NCI-H345 (cell line): Measurements from ENCODE around the gene TXNDC12.
"Not testable (repeated sequence)": the region's sequence is repeated elsewhere in the genome, so short reads cannot be mapped to it uniquely, and the experiment has no call there.

Experiments used
- DNase-seq: peaks from one replicate; lab custom pipeline; 2025; lab: John Stamatoyannopoulos, UW

Gene TXNDC12

DNA sequence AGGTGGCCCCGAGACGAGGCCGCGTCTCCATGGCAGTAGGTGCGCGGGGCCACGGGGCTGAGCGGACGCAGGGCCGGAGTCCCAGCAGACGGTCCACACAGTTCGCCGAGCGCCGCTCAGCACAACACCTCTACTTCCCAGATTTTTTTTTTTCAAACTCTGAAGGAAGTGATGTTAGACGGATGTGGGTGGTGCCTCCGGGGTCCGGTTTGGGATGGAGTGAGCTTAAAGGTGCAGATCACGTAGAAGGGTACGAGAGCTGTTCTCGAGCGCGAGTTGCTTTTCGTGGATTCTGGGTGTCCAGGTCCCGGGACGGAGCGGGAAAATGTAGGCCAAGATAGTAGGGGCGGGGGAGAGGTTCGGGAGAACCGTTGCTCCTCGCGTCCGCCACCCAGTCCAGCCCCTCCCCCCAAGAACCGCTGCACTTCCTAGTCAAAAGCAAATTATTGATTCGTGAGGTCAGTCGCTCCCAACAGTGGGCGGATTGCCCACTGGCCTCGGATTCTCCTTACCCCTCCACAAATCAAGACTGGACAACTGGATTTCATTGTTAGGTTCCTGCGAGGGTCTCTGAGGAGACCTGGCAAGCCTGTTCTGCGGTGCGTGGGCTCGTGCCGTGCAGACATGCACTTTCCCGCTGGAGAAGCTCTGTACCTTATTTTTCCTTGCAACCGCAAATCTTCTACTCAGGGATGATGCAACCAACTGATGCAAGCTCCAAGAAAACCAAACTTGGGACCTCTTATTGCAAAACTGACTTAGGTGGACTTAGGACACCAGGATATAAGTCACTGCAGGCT, at the start of gene TXNDC12:
TSS of gene TXNDC12 (minus strand) at position 126 of the 800 bp plus-strand sequence. CDS start at position 31, 95 bp downstream.
- peak; percentile 91 for DNase-seq

DNA sequence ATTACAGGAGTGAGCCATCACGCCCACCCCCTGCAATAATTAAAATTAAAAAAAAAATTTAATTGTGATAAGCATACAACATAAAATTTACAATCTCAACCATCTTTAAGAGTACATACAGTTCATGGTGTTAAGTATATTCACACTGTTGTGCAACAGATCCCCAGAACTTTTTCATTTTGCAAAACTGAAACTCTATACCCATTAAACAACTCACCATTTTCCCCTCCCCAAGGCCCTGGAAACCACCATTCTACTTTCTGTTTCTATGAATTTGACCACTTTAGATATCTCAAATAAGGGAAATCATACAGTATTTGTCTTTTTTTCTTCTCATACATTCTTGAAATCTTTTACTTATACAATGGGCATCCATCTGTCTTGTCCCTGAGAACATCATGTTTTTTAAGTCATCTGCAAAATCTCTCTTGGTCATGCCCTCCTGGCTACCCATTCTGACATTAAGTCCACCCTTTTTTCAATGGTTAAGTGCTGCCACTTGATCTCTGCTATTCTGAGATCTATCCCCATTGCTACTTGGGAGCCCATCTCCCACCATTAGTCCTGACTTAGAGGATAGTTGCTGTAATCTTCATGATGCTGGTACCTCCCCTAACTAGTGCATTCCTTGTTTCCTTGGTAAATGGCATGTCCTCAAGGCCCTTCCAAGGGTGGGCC, 47.5 kb upstream of the TXNDC12 start:
- no peak for DNase-seq

- peak; percentile 64 for DNase-seq
Observed at GRCh38 chr1:52098139-52098871, 43.3 kb upstream of the TXNDC12 start.

DNA sequence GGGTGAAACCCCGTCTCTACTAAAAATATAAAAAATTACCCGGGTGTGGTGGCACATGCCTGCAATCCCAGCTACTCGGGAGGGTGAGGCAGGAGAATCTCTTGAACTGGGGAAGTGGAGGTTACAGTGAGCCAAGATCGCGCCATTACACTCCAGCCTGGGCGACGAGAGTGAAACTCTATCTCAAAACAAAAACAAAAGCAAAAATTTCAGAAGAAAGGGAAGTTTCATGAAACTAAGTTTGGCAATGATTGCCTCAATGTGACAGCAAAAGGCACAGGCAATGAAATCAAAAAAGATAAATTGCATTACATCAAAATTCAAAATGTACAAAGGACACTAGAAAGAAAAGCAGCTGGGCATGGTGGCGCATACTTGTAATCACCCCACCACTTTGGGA, 41.2 kb upstream of the TXNDC12 start:
- DNase-seq, result no peak

GRCh38 chr1:52094300-52094699, 39.3 kb upstream of the TXNDC12 start:
- DNase-seq, result not testable (repeated sequence)

DNA sequence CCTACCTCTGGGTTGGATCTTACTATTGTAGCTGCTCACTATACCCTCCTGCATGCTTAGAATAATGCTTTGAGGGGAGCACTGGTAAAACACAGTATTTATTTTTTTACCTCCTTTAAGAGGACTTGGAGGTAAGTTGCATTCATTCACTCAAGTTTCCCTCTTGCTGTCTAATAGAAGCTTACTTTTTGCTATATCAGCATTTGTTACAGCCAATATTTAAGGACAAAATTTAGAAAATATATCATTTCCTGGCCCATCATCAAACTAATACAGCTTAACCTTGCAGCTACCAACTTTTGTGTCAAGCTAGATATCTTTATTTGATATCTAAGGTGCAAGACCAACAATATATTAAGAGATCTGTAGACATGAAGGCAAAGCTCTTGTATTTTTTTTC, 32.9 kb upstream of the TXNDC12 start:
- not testable (repeated sequence) for DNase-seq

DNA sequence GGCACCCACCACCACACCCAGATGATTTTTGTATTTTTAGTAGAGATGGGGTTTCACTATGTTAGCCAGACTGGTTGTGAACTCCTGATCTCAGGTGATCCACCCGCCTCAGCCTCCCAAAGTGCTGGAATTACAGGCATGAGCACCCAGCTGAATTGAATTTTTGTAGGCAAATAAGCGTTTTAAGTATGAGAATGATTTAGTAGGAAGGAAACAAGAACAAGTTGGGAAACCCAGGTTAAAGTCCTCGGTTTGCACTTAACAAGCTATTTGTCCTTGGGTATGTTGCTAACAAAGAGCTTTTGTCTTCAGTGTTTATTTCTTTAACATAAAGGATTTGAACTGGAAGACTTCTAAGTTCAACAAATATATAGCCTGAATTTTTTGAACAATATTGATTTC, 25.0 kb upstream of the TXNDC12 start:
- no peak for DNase-seq

- not testable (repeated sequence) for DNase-seq
Observed at GRCh38 chr1:52077277-52077676, 22.3 kb upstream of the TXNDC12 start.

- DNase-seq, result no peak
Observed at GRCh38 chr1:52072291-52072690, 17.3 kb upstream of the TXNDC12 start.

DNA sequence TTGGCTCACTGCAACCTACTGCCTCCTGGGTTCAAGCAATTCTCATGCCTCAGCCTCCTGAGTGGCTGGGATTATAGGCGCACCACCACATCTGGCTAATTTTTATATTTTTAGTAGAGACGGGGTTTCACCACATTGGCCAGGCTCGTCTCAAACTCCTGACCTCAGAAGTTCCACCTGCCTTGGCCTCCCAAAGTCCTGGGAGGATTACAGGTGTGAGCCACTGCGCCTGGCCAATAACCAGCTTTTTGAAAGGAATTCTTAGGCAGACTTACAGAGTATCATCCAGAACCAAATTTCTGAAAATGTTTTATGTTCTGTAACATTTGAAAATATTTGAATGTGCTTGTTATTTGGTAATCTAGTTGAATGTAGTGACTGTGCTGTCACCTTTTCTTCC, 15.7 kb upstream of the TXNDC12 start:
- DNase-seq, result no peak

GRCh38 chr1:52063192-52063591, 8.2 kb upstream of the TXNDC12 start:
- no peak for DNase-seq

- no peak for DNase-seq
Observed at GRCh38 chr1:52060822-52061221, 5.8 kb upstream of the TXNDC12 start.

DNA sequence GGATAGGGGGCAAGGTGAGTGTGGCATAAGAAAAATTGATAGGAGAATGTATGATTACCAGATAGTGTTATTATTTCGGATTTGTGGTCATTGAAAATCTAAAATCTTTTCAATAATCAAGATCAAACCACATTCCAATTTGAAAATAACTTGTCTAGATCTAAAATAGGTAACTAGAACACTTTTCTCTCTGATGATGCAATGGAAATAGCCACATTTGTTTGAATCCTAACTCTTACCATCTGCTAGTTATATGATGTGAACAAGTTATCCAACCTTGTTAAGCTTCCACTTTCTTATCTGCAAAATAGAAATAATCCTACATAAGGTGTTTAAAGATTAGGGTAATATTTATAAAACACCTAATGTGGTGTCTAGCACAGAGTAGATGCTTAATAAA, 4.9 kb upstream of the TXNDC12 start:
- no peak for DNase-seq

DNA sequence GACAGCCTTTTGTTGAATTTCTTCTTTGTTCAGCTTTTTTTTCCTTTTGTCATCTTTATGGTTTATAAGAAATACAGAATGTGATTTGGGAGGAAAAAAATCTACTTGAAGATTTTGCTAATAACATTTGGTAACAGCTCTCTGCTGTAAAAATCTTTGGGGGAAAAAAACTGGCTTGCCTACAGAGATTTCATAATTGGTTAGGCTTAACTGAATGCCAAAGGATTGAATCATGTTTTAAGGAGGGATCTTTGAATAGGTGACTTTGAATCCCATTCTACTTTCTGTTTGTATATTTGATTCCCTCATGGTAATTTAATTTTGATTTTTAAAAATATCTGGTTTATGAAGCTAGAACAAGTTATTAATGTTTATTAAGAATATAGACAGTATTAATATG, 4.3 kb upstream of the TXNDC12 start:
- no peak for DNase-seq

DNA sequence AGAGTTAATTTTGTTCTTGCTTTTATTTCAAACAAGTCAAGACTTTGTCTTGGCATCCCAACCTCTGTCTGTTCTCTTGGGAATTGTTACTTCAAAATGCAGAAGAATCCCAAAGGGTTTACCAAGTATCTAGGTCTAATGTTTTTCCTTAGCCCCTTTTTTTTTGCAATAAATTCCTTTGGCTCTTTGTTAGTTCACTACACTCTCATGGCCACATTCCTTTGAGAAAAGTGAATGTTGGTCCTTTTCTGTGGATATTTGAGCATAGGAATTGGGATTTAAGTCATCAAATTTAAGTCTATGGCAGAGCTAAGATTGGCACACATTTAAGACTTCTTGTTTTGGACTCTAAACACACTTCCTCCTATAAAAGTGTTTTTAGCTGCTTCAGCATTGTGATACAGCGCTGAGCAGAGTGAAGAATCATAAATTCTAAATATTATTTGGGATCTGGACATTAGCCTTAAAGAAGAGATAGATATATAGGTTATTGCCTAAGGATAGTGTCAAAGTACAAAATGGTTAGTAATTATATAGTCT, 3.0 kb upstream of the TXNDC12 start:
- DNase-seq, result no peak

GRCh38 chr1:52057255-52057654, 2.3 kb upstream of the TXNDC12 start:
- no peak for DNase-seq

- no peak for DNase-seq
Observed at GRCh38 chr1:52056937-52057231, 1.9 kb upstream of the TXNDC12 start.

GRCh38 chr1:52056163-52056936, 1.4 kb upstream of the TXNDC12 start, which contains the start of gene BTF3L4:
TSS of gene BTF3L4 (plus strand) at chr1:52056295. CDS start at chr1:52059848, 3,553 bp downstream.
- DNase-seq, result peak; percentile 97

DNA sequence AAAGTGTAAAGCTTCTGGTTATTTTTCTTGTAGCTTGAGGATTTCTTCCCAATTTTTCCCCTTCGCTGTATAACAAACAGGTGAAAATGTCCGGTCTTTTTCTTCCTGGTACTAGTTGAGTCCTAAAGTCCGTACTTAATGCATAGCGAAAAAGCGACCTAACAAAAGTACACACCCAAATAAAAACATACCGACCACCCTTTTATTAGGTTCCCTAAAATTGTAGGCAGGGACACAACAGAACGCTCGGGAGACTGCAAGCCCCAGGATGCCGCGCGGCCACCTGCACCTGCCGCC, 823 bp upstream of the TXNDC12 start:
- no peak for DNase-seq

- DNase-seq, result no peak
Observed at GRCh38 chr1:52054496-52055065, 410 bp downstream of the TXNDC12 start.

GRCh38 chr1:52053862-52054261, 1.1 kb downstream of the TXNDC12 start:
- DNase-seq, result no peak

DNA sequence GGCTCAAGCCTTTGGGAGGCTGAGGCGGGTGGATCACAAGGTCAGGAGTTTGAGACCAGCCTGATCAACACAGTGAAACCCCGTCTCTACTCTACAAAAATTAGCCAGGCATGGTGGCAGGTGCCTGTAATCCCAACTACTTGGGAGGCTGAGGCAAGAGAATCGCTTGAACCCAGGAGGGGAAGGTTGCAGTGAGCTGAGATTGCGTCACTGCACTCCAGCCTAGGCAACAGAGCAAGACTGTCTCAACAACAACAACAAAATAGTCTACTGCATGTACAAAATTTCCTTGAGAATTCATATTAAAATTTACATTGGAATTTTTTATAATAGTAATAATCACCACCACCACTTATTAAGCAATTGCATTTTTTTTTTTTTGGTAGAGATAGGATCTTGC, 5.7 kb downstream of the TXNDC12 start:
- not testable (repeated sequence) for DNase-seq
